Measurements from ENCODE around the gene C17orf107.

C17orf107 gene

DNA sequence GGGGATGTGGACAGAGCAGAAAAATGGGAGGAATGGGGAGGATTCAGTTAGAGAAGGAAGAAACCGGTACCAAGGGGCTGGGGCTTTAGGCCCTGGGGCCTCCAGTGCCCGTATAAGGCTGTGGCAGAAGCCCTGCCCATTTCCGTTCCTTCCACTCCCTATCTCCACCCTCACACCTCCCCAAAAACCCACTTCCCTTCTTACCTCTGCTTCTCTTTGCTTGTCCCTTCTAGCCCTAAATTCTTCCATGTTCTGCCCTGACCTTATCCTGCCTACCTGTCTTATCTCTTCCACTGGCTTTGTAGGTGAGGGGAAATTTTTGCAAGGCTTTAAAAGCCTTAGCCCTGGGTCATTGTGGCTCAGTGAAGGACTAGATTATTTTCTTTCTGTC lies 44.8 kb downstream of the C17orf107 start:
- Histone ChIP-seq H4K20me1 (peaks cover 54 to 83% (median 70%) of the 10 kb centered on the region in 11 experiments), H3K9ac (peak overlapping the region; percentile 91 to 100 (median 99)), H3K9me3 (replicated peaks in 1 of 11) (no peaks in the 10 kb centered on the region), H3K27ac (peak overlapping the region; percentile 30 to 99 (median 59); a peak in 21 of 22 replicates), H3K36me3 (peaks cover 49 to 65% (median 59%) of the 10 kb centered on the region in 11 experiments), H3K27me3 (no peaks in the 10 kb centered on the region), H3K4me3 (peak overlapping the region; percentile 85 to 100 (median 98); a peak in 19 of 20 replicates), H3K4me2 (peak overlapping the region; percentile 90 to 99 (median 98)), H3K4me1 (peaks cover 46 to 61% (median 58%) of the 10 kb centered on the region in 10 experiments)
- no peak for TF ChIP-seq Cebpa-rat (IDR thresholded peaks at IDR 0.05)

- peak overlapping the region; percentile 85 to 100 (median 98); a peak in 19 of 20 replicates for H3K4me3 ChIP-seq
- H3K4me2 ChIP-seq = peak overlapping the region; percentile 90 to 99 (median 98)
- peak overlapping the region; percentile 91 to 100 (median 99) for H3K9ac ChIP-seq
- H4K20me1 ChIP-seq = peaks cover 54 to 79% (median 70%) of the 10 kb centered on the region in 11 experiments
- no peaks in the 10 kb centered on the region for H3K9me3 ChIP-seq (replicated peaks in 1 of 11)
- TF ChIP-seq Cebpa-rat (IDR thresholded peaks at IDR 0.05) = no peak
- no peaks in the 10 kb centered on the region for H3K27me3 ChIP-seq
- H3K36me3 ChIP-seq = peaks cover 49 to 65% (median 59%) of the 10 kb centered on the region in 11 experiments
- H3K4me1 ChIP-seq = peaks cover 45 to 61% (median 57%) of the 10 kb centered on the region in 10 experiments
- peak overlapping the region; percentile 30 to 99 (median 59); a peak in 21 of 22 replicates for H3K27ac ChIP-seq
Measured at GRCh38 chr17:4944554-4945175, 45.3 kb downstream of the C17orf107 start.

GRCh38 chr17:4945176-4945943 lies 46.0 kb downstream of the C17orf107 start:
- Histone ChIP-seq H3K9ac (peak overlapping the region; percentile 91 to 100 (median 99); a peak in 21 of 22 replicates), H3K36me3 (peaks cover 49 to 65% (median 59%) of the 10 kb centered on the region in 11 experiments), H3K9me3 (replicated peaks in 1 of 11) (no peaks in the 10 kb centered on the region), H3K27ac (peak overlapping the region; percentile 30 to 99 (median 61); a peak in 20 of 22 replicates), H3K4me1 (peaks cover 48 to 63% (median 60%) of the 10 kb centered on the region in 10 experiments), H4K20me1 (peaks cover 54 to 79% (median 70%) of the 10 kb centered on the region in 11 experiments), H3K4me2 (peak overlapping the region; percentile 90 to 99 (median 98)), H3K4me3 (peak overlapping the region; percentile 85 to 100 (median 98); a peak in 19 of 20 replicates), H3K27me3 (no peaks in the 10 kb centered on the region)
- no peak for TF ChIP-seq Cebpa-rat (IDR thresholded peaks at IDR 0.05)

DNA sequence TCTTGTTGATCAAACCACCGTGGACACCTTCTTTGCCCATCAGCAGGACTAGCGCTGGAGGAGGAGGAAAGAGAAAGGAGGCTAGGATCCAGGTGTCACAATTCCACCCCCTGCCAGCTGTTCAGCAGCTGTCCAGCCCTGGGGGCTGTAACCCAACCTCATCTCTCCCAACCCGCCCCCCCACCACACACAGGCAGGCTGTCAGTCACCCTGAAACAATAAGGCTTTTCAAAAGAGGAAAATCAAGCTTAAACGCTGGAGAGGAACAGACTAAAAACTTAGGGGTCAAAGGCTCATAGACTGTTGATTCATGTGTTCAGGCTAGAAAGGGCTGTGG lies 46.6 kb downstream of the C17orf107 start:
- no peaks in the 10 kb centered on the region for H3K9me3 ChIP-seq (replicated peaks in 1 of 11)
- H3K36me3 ChIP-seq = peaks cover 49 to 65% (median 59%) of the 10 kb centered on the region in 11 experiments
- H3K9ac ChIP-seq = peak overlapping the region; percentile 91 to 100 (median 99)
- peak overlapping the region; percentile 85 to 100 (median 98) for H3K4me3 ChIP-seq
- peak overlapping the region in 10 of 11 experiments; percentile 70 to 99 (median 98); a peak in 16 of 22 replicates for H3K27ac ChIP-seq
- H3K4me1 ChIP-seq = peaks cover 54 to 69% (median 66%) of the 10 kb centered on the region in 10 experiments
- H3K27me3 ChIP-seq = no peaks in the 10 kb centered on the region
- H3K4me2 ChIP-seq = peak overlapping the region; percentile 90 to 99 (median 98)
- TF ChIP-seq Cebpa-rat (IDR thresholded peaks at IDR 0.05) = no peak
- H4K20me1 ChIP-seq = peaks cover 54 to 74% (median 70%) of the 10 kb centered on the region in 11 experiments

DNA sequence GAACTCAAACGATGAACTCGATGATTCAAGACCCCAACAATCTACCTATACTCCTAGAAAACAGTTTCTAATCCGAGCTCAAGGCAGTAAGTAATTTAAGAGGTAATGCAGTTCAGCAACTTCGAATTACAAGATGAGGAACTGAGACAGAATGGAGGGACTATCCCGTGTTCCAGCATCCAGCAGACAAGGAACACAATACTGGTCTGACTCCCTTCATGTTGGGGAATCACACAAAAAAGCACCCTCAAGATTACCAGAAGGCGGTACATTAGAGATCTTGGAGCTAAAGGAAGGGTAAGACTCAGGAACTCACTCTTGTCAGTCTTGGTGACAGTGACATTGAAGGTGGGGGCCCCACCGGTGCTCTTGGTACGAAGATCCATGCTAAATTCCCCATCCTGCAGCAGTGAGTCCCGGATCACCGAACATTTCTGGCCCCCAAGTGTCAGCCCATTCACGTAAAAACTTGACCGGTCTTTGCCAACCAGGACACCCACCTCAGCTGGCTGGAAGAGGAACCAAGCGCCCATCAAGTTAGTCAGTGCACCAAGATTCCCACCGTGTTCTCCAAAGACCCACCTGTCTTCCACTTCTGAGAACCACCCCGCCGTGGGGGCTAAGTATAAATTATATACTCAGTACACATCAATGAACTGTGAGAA lies 47.1 kb downstream of the C17orf107 start:
- Histone ChIP-seq H3K4me1 (peaks cover 55 to 69% (median 66%) of the 10 kb centered on the region in 10 experiments), H4K20me1 (peaks cover 54 to 69% (median 66%) of the 10 kb centered on the region in 11 experiments), H3K9ac (peak overlapping the region; percentile 91 to 100 (median 99)), H3K4me3 (peak overlapping the region; percentile 85 to 100 (median 98)), H3K4me2 (peak overlapping the region; percentile 90 to 99 (median 98)), H3K27ac (peak overlapping the region in 10 of 11 experiments; percentile 93 to 99 (median 98); a peak in 20 of 22 replicates), H3K9me3 (replicated peaks in 1 of 11) (no peaks in the 10 kb centered on the region), H3K36me3 (peaks cover 49 to 65% (median 59%) of the 10 kb centered on the region in 11 experiments), H3K27me3 (no peaks in the 10 kb centered on the region)
- TF ChIP-seq Cebpa-rat (IDR thresholded peaks at IDR 0.05) = no peak

DNA sequence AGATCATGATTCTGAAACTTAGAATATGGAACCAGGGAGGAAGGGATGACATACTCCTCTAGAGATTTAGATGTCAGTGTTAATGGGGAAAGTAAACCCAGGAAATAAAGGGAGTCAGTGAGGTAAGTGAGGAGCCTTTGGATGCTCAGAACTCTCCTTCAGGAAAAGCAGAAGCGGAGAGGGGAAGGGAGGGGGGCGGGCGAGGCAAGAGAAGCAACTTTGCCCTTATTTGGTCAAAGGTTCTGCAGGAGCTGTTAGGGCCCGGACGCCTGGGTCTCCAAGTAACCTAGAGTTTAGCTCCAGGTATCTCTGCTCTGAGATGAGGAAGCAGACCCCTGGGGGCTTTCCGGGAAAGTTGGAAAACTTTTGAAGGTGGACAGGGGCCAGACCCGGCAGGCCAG lies 47.7 kb downstream of the C17orf107 start:
- Histone ChIP-seq H3K4me2 (peak overlapping the region; percentile 90 to 99 (median 98)), H3K36me3 (peaks cover 49 to 59% (median 57%) of the 10 kb centered on the region in 11 experiments), H3K9me3 (replicated peaks in 1 of 11) (no peaks in the 10 kb centered on the region), H3K4me3 (peak overlapping the region; percentile 85 to 100 (median 98)), H3K27me3 (no peaks in the 10 kb centered on the region), H3K27ac (peak overlapping the region in 10 of 11 experiments; percentile 93 to 99 (median 98); a peak in 21 of 22 replicates), H3K4me1 (peaks cover 55 to 69% (median 66%) of the 10 kb centered on the region in 10 experiments), H3K9ac (peak overlapping the region; percentile 91 to 100 (median 99)), H4K20me1 (peaks cover 51 to 63% (median 61%) of the 10 kb centered on the region in 11 experiments)
- no peak for TF ChIP-seq Cebpa-rat (IDR thresholded peaks at IDR 0.05)

DNA sequence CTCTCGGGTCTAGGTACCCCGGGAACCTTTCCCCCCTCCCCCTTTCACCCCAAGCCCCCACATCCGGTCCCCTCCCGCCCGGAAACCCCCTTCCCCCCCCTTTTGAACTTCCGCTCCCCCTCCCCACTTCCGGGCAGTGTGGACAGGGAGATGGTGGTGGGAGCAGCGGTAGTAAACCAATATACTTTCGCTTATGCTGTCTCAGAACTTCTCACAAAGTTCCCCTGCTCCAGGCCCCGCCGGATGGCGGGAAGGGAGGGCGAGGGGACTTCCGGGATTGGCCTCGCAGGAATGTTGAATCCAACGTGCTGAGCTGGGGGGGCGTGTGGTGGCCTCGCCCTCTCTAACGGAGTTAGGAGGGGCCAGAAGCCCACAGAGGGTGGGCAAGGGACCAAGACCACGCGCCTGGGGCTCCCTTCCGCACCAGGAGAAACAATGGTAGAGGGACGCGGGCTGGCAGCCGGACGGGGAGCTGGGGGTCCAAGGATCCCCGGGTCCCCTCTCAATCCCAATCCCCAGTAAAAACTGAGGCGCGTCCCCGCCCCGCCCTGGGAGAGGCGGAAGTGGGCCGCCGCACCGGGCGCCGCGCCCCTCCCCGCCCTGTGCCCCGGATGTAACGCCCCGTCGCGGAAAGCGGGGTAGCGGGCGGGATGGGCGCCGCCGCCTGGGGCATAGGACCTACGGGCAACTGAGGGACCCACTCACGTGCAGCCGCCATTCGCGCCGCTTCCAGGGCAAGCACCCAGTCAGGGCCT lies 48.3 kb downstream of the C17orf107 start:
- H3K4me2 ChIP-seq = peak overlapping the region; percentile 90 to 99 (median 98)
- H4K20me1 ChIP-seq = peaks cover 46 to 57% (median 55%) of the 10 kb centered on the region in 11 experiments
- H3K27ac ChIP-seq = peak overlapping the region; percentile 90 to 99 (median 98)
- peak overlapping the region; percentile 91 to 100 (median 99) for H3K9ac ChIP-seq
- no peaks in the 10 kb centered on the region for H3K27me3 ChIP-seq
- H3K9me3 ChIP-seq (replicated peaks in 1 of 11) = no peaks in the 10 kb centered on the region
- peaks cover 45 to 53% (median 51%) of the 10 kb centered on the region in 11 experiments for H3K36me3 ChIP-seq
- TF ChIP-seq Cebpa-rat (IDR thresholded peaks at IDR 0.05) = no peak
- H3K4me1 ChIP-seq = peaks cover 55 to 69% (median 65%) of the 10 kb centered on the region in 10 experiments
- peak overlapping the region; percentile 85 to 100 (median 98) for H3K4me3 ChIP-seq

All from BLaER1 treated with 17β-estradiol and CSF1 and Interleukin-3, amounts not matched to agents 10 nM and 100 nM (cell line).